WERI-Rb-1 (cell line): ENCODE measurements around the gene COL18A1.
"Not testable (repeated sequence)": the region's sequence is repeated elsewhere in the genome, so short reads cannot be mapped to it uniquely, and the experiment has no call there.

Source experiments
- DNase-seq: peaks from one replicate; pipeline ENCODE4 v3.0.0-alpha.2; 2020
- H3K27ac ChIP-seq: fragments of 250-450 bp; sonication (Bioruptor Pico); 2 replicates; pipeline ENCODE4 v1.5.1; 2020; ENCODE audit warnings: mild to moderate bottlenecking, moderate library complexity
- H3K27me3 ChIP-seq: fragments of 250-450 bp; sonication (Bioruptor Pico); 2 replicates; pipeline ENCODE4 v1.5.1; 2021; ENCODE audit warnings: mild to moderate bottlenecking, low read depth, moderate library complexity; ENCODE audit not compliant: insufficient read depth, severe bottlenecking
- H3K36me3 ChIP-seq: fragments of 250-450 bp; sonication (Bioruptor Pico); 2 replicates; pipeline ENCODE4 v1.5.1; 2020; ENCODE audit warnings: mild to moderate bottlenecking, moderate library complexity
- H3K4me3 ChIP-seq: 2 replicates; pipeline ENCODE4 v1.5.1; 2011; ENCODE audit warnings: low read depth, mild to moderate bottlenecking, control low read depth, low read length
- H3K9me3 ChIP-seq: fragments of 250-450 bp; sonication (Bioruptor Pico); 2 replicates; pipeline ENCODE4 v1.5.1; 2021; ENCODE audit warnings: mild to moderate bottlenecking, moderate library complexity; ENCODE audit not compliant: severe bottlenecking
- TF ChIP-seq, protein P1 (sequence below): IDR thresholded peaks from 2 replicates; pipeline ENCODE4 v1.5.1; 2011; ENCODE audit warnings: low read depth, mild to moderate bottlenecking, control low read depth, inconsistent platforms, low read length

The COL18A1 gene

DNA sequence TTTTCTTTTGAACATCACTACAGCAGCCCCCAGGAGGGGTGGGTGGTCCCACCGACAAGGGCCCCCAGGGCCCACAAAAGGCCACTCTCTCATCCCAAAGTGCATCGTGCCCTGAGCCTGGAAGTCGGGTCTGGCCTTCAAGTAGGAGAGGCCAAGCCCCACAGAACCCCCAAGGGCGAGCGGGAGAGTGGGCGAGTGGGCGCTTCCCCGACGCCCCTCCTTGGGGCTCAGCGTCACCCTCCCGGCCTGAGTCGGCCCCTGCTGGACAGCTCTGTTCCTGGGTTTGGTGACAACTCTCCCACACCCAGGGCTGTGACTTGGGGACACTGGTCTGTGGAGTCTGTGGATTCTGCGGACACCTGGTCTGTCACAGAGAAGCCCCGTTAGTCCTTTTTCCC, 42.2 kb upstream of the COL18A1 start:
- Histone ChIP-seq H3K27ac (no peak overlapping the region), H3K4me3 (no peak overlapping the region), H3K9me3 (no peaks in the 10 kb centered on the region), H3K27me3 (no peaks in the 10 kb centered on the region), H3K36me3 (no peaks in the 10 kb centered on the region)
- TF ChIP-seq, protein P1, sequence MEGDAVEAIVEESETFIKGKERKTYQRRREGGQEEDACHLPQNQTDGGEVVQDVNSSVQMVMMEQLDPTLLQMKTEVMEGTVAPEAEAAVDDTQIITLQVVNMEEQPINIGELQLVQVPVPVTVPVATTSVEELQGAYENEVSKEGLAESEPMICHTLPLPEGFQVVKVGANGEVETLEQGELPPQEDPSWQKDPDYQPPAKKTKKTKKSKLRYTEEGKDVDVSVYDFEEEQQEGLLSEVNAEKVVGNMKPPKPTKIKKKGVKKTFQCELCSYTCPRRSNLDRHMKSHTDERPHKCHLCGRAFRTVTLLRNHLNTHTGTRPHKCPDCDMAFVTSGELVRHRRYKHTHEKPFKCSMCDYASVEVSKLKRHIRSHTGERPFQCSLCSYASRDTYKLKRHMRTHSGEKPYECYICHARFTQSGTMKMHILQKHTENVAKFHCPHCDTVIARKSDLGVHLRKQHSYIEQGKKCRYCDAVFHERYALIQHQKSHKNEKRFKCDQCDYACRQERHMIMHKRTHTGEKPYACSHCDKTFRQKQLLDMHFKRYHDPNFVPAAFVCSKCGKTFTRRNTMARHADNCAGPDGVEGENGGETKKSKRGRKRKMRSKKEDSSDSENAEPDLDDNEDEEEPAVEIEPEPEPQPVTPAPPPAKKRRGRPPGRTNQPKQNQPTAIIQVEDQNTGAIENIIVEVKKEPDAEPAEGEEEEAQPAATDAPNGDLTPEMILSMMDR = no peak
- no peak for DNase-seq

DNA sequence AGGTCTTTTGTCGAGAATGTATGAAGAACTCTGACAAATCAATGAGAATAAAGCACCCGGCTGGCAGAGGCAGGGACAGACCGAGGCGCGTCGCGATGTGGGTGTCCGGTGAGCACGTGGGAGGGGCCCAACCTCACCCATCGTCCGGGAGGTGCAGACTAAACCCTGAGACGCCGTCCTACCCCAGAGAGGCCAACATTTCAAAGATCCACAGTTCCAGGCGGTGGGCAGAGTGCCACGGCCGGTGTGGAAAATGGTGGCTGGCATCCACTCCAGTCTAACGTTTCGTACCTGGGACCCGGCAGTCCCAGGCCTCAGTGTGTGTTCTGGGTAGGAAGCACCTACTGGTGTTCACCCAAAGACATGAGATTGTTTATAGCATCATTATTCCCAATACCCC, 41.7 kb upstream of the COL18A1 start:
- not testable (repeated sequence) for H3K4me3 ChIP-seq, H3K27ac ChIP-seq, DNase-seq, H3K27me3 ChIP-seq, H3K9me3 ChIP-seq, H3K36me3 ChIP-seq

DNA sequence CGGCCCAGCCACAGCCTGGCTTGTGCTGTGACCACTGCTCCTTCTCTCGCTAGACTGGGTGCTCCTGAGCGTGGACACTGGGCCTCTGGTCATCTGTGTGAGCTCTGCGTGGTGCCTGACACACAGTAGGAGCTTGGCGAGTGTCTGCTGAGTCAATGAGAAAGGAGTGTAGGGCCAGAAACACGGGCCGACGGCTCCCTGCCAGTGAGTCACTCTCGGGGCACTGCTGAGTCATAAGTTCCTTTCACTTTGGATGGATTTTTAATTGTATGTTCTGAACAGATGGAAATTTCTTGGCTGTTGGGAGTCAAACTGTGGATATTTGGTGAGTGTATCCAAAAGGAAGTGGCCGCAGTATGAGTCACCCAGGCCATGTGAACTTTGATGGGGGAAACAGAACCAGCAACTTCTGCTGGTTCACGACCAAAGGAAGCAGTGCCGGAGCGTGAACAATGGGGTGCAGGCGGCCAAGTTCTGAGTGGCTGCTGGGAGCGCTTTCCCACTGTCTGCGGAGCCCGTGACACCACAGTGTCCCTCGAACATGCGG, 41.0 kb upstream of the COL18A1 start:
- Histone ChIP-seq H3K27me3 (no peaks in the 10 kb centered on the region), H3K36me3 (no peaks in the 10 kb centered on the region), H3K27ac (no peak overlapping the region), H3K9me3 (no peaks in the 10 kb centered on the region), H3K4me3 (no peak overlapping the region)
- TF ChIP-seq, protein P1 = no peak
- DNase-seq = no peak

DNA sequence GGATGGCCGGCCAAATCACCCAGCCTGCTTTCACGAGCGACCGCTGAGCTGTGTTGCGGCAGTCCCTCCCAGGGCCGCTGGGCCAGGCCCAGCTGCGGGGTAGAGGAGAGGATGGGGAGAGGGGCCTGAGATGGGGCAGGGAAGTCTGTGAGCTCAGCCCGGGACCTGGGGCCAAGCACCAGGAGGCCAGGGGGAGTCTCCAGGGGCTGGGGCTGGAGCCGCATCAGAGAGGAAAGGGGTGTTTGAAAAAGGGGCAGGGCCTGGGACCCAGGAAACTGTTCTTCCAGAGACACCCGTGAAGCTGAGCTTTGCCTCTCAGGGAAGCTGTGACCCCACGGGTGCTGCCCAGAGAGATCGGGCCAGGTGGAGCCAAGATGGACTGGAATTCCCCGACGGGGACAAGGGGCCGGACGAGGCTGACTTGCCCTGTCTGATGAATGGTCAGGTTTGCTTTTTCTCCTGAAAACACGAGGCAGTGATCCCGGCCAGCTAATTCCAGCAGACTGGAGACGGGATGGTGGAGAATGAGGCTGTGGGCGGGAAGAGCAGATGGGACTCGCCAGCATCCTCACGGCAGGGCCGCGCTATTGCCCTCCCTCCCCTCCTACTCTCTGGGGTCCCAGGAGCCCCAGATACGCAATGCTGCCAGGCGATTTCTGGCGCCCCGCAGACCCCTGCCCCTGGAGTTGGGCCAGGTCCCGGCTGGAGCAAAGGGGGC, 40.3 kb upstream of the COL18A1 start:
- no peak overlapping the region for H3K4me3 ChIP-seq
- H3K27ac ChIP-seq = no peak overlapping the region
- no peaks in the 10 kb centered on the region for H3K9me3 ChIP-seq
- H3K27me3 ChIP-seq = no peaks in the 10 kb centered on the region
- DNase-seq = no peak
- TF ChIP-seq, protein P1 = no peak
- no peaks in the 10 kb centered on the region for H3K36me3 ChIP-seq

DNA sequence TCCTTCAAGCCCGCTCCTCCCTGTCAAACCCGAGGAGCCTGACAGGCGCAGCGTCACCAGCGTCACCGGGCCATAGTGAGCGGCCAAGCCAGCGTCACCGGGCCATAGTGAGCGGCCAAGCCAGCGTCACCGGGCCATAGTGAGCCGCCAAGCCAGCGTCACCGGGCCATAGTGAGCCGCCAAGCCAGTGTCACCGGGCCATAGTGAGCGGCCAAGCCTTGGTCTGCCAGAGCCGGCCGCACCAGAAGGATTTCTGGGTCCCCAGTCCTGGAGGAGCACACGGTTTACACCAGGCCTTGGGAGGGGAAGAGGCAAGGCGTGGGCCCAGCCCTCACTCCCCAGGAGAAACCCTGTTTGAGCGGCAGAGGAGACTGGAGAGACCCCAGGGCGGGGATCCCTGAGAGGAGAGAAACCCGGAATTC, 39.8 kb upstream of the COL18A1 start:
- DNase-seq = no peak
- Histone ChIP-seq H3K36me3 (no peaks in the 10 kb centered on the region), H3K4me3 (no peak overlapping the region), H3K27ac (no peak overlapping the region), H3K27me3 (no peaks in the 10 kb centered on the region), H3K9me3 (no peaks in the 10 kb centered on the region)
- TF ChIP-seq, protein P1 = no peak

DNA sequence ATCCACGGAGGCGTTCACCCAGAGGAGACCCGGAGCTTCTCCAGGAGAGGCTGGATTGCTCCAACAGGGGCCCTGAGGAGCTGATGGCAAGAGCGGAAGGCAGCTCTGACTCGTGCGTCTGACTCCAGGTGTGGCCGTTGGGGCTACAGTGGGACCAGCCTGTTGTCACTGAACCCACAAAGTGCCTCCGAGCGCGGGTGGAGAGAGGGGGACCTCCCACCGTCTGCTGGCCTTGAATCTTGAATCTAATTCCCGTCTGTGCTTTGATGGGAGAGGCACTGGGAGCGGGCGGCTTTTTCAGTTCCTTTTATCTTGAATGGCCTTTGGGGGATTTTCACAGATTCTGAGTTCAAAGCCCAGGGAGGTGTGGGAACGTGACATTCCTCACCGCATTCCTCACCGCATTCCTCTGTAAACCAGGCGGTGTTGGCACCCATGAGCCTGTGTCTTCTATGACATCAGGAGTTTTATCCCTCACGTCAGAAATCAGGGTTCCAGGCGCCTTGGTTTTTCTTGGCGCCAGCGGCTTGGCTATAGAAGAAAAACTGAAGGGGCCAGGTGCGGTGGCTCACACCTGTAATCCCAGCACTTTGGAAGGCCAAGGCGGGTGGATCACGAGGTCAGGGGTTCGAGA, 39.2 kb upstream of the COL18A1 start:
- H3K4me3 ChIP-seq = no peak overlapping the region
- no peak overlapping the region for H3K27ac ChIP-seq
- no peaks in the 10 kb centered on the region for H3K36me3 ChIP-seq
- no peaks in the 10 kb centered on the region for H3K9me3 ChIP-seq
- DNase-seq = no peak
- TF ChIP-seq, protein P1 = no peak
- H3K27me3 ChIP-seq = no peaks in the 10 kb centered on the region
